Measurements from ENCODE around the gene NLRP3. TPM values are rescaled to one million over a fixed set of nuclear protein-coding genes. Genes with fewer than 3 reads are reported as not detected.

The NLRP3 gene
- total RNA-seq, 1 donor from 2014 or later, result 0.09 TPM

- peaks cover 11% of the 10 kb centered on the region for H3K27me3 Mint-ChIP-seq (ENCODE audit: low read depth, unreplicated experiment)
- H3K4me3 Mint-ChIP-seq (ENCODE audit: unreplicated experiment), result no peak overlapping the region
- no peak overlapping the region for H3K27ac Mint-ChIP-seq (ENCODE audit: unreplicated experiment)
- Histone ChIP-seq H4K20me1 (ENCODE audit: insufficient read depth, low read length) (no peaks in the 10 kb centered on the region), H3K9ac (ENCODE audit: low read length) (no peak overlapping the region), H3K4me2 (ENCODE audit: low read length) (no peak overlapping the region), H2AFZ (ENCODE audit: low read depth, low read length) (no peak overlapping the region), H3K27me3 (ENCODE audit: insufficient read depth, low read length) (peaks cover 2% of the 10 kb centered on the region), H3K27ac (ENCODE audit: low read depth, low read length) (no peak overlapping the region), H3K9me3 (ENCODE audit: insufficient read depth, low read depth, low read length) (peaks cover 4% of the 10 kb centered on the region), H3K4me1 (ENCODE audit: insufficient read depth, low read length) (no peaks in the 10 kb centered on the region), H3K36me3 (ENCODE audit: insufficient read depth, low read length) (no peaks in the 10 kb centered on the region), H3K4me3 (ENCODE audit: insufficient read depth, low read depth, low read length) (no peak overlapping the region), H3K79me2 (ENCODE audit: insufficient read depth, low read length) (no peaks in the 10 kb centered on the region)
- DNase-seq (ENCODE audit: low read depth) (no peak), FAIRE-seq (no peak)
- H3K36me3 Mint-ChIP-seq (ENCODE audit: low read depth, unreplicated experiment), result no peaks in the 10 kb centered on the region
- TF ChIP-seq, protein P1, sequence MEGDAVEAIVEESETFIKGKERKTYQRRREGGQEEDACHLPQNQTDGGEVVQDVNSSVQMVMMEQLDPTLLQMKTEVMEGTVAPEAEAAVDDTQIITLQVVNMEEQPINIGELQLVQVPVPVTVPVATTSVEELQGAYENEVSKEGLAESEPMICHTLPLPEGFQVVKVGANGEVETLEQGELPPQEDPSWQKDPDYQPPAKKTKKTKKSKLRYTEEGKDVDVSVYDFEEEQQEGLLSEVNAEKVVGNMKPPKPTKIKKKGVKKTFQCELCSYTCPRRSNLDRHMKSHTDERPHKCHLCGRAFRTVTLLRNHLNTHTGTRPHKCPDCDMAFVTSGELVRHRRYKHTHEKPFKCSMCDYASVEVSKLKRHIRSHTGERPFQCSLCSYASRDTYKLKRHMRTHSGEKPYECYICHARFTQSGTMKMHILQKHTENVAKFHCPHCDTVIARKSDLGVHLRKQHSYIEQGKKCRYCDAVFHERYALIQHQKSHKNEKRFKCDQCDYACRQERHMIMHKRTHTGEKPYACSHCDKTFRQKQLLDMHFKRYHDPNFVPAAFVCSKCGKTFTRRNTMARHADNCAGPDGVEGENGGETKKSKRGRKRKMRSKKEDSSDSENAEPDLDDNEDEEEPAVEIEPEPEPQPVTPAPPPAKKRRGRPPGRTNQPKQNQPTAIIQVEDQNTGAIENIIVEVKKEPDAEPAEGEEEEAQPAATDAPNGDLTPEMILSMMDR (IDR thresholded peaks at IDR 0.05; ENCODE audit: insufficient read depth, low read depth, low read length), result peak; percentile 31
- TF ChIP-seq EZH2 (IDR thresholded peaks at IDR 0.05; ENCODE audit: insufficient read depth, low read length), result no peak
- H3K9me3 Mint-ChIP-seq (ENCODE audit: unreplicated experiment), result no peaks in the 10 kb centered on the region
- no peaks in the 10 kb centered on the region for H3K4me1 Mint-ChIP-seq (ENCODE audit: low read depth, unreplicated experiment)
Measured at GRCh38 chr1:247487057-247487456, 71.1 kb downstream of the NLRP3 start.

GRCh38 chr1:247491328-247491727 lies 75.4 kb downstream of the NLRP3 start:
- Mint-ChIP-seq H3K9me3 (ENCODE audit: unreplicated experiment) (no peaks in the 10 kb centered on the region), H3K36me3 (ENCODE audit: low read depth, unreplicated experiment) (no peaks in the 10 kb centered on the region), H3K27ac (ENCODE audit: unreplicated experiment) (no peak overlapping the region), H3K4me1 (ENCODE audit: low read depth, unreplicated experiment) (peaks cover 10% of the 10 kb centered on the region), H3K4me3 (ENCODE audit: unreplicated experiment) (no peak overlapping the region), H3K27me3 (ENCODE audit: low read depth, unreplicated experiment) (peaks cover 14% of the 10 kb centered on the region)
- DNase-seq (ENCODE audit: low read depth), result no peak
- H3K36me3 ChIP-seq (ENCODE audit: insufficient read depth, low read length), result no peaks in the 10 kb centered on the region
- peaks cover 2% of the 10 kb centered on the region for H3K27me3 ChIP-seq (ENCODE audit: insufficient read depth, low read length)
- H3K79me2 ChIP-seq (ENCODE audit: insufficient read depth, low read length), result no peaks in the 10 kb centered on the region
- H3K27ac ChIP-seq (ENCODE audit: low read depth, low read length), result no peak overlapping the region
- peaks cover 4% of the 10 kb centered on the region for H3K9me3 ChIP-seq (ENCODE audit: insufficient read depth, low read depth, low read length)
- no peak overlapping the region for H3K4me3 ChIP-seq (ENCODE audit: insufficient read depth, low read depth, low read length)
- no peak overlapping the region for H2AFZ ChIP-seq (ENCODE audit: low read depth, low read length)
- no peaks in the 10 kb centered on the region for H3K4me1 ChIP-seq (ENCODE audit: insufficient read depth, low read length)
- no peak for TF ChIP-seq EZH2 (IDR thresholded peaks at IDR 0.05; ENCODE audit: insufficient read depth, low read length)
- TF ChIP-seq, protein P1 (IDR thresholded peaks at IDR 0.05; ENCODE audit: insufficient read depth, low read depth, low read length), result no peak
- H4K20me1 ChIP-seq (ENCODE audit: insufficient read depth, low read length), result no peaks in the 10 kb centered on the region
- H3K4me2 ChIP-seq (ENCODE audit: low read length), result no peak overlapping the region
- H3K9ac ChIP-seq (ENCODE audit: low read length), result no peak overlapping the region
- FAIRE-seq, result no peak

DNA sequence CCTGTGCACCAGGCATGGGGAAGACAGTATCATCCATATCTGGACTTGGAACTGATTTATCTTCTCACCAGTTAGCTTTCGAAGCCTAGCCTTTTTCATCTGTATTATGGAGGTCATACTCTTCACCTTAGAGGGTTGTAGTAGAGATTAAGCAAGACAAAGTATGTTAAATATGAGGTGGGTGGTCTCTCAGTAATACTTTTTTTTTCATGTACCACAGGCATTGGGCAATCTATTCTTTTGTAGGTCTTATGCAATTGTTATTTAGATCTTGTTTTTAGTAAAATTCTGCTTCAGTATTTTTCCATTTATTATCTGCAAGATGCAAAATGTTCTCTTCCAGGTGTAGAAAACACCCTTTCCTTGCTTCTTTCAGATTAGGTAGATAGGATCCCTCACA lies 77.1 kb downstream of the NLRP3 start:
- no peak overlapping the region for H2AFZ ChIP-seq (ENCODE audit: low read depth, low read length)
- no peak overlapping the region for H3K27ac Mint-ChIP-seq (ENCODE audit: unreplicated experiment)
- no peaks in the 10 kb centered on the region for H3K4me1 ChIP-seq (ENCODE audit: insufficient read depth, low read length)
- H3K4me1 Mint-ChIP-seq (ENCODE audit: low read depth, unreplicated experiment), result peaks cover 18% of the 10 kb centered on the region
- H3K9ac ChIP-seq (ENCODE audit: low read length), result no peak overlapping the region
- FAIRE-seq (no peak), DNase-seq (ENCODE audit: low read depth) (no peak)
- H3K36me3 ChIP-seq (ENCODE audit: insufficient read depth, low read length), result no peaks in the 10 kb centered on the region
- no peaks in the 10 kb centered on the region for H3K9me3 Mint-ChIP-seq (ENCODE audit: unreplicated experiment)
- no peak overlapping the region for H3K4me3 Mint-ChIP-seq (ENCODE audit: unreplicated experiment)
- H3K27me3 Mint-ChIP-seq (ENCODE audit: low read depth, unreplicated experiment), result peaks cover 10% of the 10 kb centered on the region
- no peaks in the 10 kb centered on the region for H3K36me3 Mint-ChIP-seq (ENCODE audit: low read depth, unreplicated experiment)
- TF ChIP-seq, protein P1 (IDR thresholded peaks at IDR 0.05; ENCODE audit: insufficient read depth, low read depth, low read length), result no peak
- no peak for TF ChIP-seq EZH2 (IDR thresholded peaks at IDR 0.05; ENCODE audit: insufficient read depth, low read length)
- no peak overlapping the region for H3K4me2 ChIP-seq (ENCODE audit: low read length)
- H3K79me2 ChIP-seq (ENCODE audit: insufficient read depth, low read length), result no peaks in the 10 kb centered on the region
- peaks cover 2% of the 10 kb centered on the region for H3K27me3 ChIP-seq (ENCODE audit: insufficient read depth, low read length)
- H4K20me1 ChIP-seq (ENCODE audit: insufficient read depth, low read length), result no peaks in the 10 kb centered on the region
- H3K4me3 ChIP-seq (ENCODE audit: insufficient read depth, low read depth, low read length), result no peak overlapping the region
- no peak overlapping the region for H3K27ac ChIP-seq (ENCODE audit: low read depth, low read length)
- H3K9me3 ChIP-seq (ENCODE audit: insufficient read depth, low read depth, low read length), result peaks cover 4% of the 10 kb centered on the region
